IPS-18c (cell line): ENCODE results near the gene STKLD1.
A peak's percentile ranks its signal among the peaks of the same experiment; 100 is the strongest.
"Not testable (repeated sequence)": the region's sequence is repeated elsewhere in the genome, so short reads cannot be mapped to it uniquely, and the experiment has no call there.

Source experiments
- H3K4me3 ChIP-seq: 2 replicates; pipeline ENCODE4 v1.7.0; 2013; ENCODE audit warnings: low read depth, mild to moderate bottlenecking, low read length, moderate library complexity; ENCODE audit not compliant: insufficient read depth
- H3K9me3 ChIP-seq: one replicate; pipeline ENCODE4 v1.6.1; 2013; ENCODE audit warnings: mild to moderate bottlenecking, low read length, moderate library complexity; ENCODE audit not compliant: control insufficient read depth, insufficient read depth

STKLD1 gene

DNA sequence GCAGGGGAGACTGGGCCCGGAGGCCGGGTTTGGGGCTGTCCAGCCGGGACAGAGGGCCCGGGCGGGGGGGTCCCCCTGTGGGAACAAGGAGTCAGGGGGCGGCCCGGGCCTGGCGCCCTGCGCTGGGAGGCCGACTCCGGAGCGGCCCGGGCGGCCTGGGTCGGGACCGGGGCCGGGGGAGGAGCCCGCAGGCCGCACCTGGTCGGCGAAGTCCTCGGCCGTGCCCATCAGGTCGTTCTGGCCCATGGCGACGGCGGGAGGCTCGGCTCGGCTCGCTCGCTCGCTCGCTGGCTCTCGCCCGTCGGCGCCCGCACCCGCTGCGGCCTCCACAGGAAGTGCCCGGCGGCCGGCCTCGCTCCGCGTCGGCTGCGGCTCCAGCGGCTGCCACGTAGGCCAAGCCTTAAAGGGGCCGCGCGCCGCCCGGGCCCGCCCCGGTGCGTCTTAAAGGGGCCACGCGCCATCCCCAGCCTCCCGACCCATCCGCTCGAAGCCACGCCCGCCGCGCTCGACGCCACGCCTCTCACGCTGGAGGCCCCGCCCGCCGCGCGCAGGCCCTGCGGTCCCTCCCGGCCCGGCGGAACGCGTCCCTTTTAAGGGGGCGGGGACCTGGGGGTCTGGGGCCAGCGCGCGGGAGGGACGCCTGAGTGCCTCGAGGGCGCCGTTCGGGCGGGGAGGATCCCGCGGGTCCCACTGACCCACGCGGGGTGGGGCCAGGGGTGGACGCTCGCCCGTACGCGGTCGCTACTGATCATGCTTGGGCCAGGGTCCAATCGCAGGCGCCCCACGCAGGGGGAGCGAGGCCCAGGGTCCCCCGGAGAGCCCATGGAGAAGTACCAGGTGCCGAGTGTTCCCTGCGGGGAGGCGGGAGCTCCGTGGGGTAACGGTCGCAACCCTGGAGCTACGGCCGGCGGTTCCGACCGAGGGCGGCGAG is at the start of gene STKLD1, which contains the start of gene SURF4:
STKLD1 (plus strand) TSS at position 643 of the 931 bp plus-strand sequence; CDS start at position 751, 108 bp downstream.
SURF4 (minus strand) TSS at position 337 of the 931 bp plus-strand sequence; CDS start at position 246, 91 bp downstream.
- Histone ChIP-seq H3K9me3 (no peaks in the 10 kb centered on the region), H3K4me3 (peak within 1 kb of the TSS; percentile 87)

DNA sequence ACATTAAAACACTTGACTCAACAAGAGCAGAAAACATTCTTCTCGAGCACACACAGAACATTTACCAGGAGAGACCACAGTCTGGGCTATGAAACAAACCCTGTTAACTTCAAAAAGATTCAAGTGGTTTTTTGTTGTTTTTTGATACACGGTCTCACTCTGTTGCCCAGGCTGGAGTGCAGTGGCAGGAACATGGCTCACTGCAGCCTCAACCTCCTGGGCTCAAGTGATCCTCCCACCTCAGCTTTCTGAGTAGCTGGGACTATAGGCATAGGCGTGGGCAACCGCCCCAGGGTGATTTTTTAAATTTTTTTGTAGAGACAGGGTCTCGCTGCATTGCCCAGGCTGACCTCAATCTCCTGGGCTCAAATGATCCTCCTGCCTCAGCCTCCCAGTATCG is 49.1 kb upstream of the STKLD1 start:
- not testable (repeated sequence) for H3K9me3 ChIP-seq, H3K4me3 ChIP-seq

DNA sequence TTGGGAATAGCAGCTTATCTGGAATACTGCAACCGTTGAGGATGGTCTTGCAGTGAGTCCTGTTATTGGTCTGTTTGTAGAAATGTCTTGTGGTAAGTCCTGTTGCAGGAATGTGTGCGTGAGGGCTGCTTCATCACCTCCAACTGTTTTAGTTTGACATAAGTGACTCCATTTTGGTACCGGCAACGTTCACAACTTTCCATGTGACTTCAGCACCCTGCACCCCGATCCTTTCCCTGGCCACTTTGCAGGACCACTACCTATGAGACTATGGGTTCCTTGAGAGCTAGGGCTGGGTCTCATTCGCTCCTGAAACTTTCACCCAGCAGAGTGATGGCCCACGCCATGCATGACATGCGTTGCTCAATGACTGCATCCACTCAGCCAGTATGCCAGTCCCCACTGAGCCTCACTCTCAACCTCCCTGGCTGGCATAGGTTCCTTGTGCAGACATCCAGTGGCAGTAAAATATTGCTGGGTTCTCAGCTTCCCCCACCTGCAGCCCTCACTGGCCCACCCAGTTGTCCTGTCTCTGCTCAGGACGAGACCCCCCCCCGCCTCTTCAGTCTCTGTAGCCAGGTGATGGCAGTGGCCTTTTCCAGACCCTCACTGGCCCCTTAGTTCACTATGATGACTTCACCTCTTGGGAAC is 48.2 kb upstream of the STKLD1 start:
- Histone ChIP-seq H3K4me3 (no peak overlapping the region), H3K9me3 (no peaks in the 10 kb centered on the region)

DNA sequence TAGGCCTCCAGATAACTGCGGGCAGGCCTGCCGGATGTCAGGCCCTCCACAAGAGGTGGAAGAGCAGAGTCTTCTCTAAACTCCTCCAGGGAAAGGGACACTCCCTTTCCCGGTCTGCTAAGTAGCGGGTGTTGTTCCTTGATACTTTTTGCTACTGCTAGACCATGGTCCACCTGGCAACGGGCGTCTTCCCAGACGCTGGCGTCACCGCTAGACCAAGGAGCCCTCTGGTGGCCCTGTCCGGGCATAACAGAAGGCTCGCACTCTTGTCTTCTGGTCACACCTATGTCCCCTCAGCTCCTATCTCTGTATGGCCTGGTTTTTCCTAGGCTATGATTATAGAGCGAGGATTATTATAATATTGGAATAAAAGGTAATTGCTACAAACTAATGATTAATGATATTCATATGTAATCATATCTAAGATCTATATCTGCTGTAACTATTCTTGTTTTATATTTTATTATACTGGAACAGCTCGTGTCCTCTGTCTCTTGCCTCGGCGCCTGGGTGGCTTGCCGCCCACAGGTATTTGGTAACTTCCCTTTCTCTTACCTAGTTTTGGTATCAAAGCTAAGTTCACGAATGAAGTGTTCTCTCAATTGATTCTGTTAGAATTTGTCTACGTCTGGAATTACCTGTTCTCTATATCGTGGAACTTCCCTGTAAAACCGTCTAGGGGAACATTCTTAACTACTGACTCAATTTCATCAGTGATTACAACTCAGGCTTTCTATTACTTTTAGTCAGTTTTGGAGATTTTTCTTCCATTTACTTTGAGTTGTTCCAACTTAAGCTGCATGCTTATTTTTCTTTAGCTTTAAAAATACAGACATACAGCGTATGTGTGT is 46.6 kb upstream of the STKLD1 start:
- not testable (repeated sequence) for H3K9me3 ChIP-seq, H3K4me3 ChIP-seq

DNA sequence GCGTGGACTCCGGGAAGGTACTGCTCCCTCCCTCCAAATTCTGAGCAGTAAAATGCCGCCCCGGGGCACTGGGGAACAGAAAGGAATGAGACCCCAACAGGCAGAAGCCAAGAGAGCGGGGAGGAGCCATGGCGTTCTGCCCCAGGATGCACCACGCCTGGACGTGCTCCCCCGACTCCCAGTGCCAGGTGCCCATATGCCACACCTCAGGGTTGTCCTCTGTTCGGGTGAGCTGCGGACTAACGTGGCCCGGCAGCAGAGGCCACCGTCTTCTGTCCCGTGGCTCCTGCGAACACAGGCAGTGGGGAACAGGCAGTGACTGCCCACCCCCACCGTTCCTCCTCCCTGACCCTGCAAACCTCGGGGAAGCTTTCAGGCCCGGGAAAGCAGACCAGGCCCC is 44.9 kb upstream of the STKLD1 start:
- Histone ChIP-seq H3K9me3 (no peaks in the 10 kb centered on the region), H3K4me3 (no peak overlapping the region)

DNA sequence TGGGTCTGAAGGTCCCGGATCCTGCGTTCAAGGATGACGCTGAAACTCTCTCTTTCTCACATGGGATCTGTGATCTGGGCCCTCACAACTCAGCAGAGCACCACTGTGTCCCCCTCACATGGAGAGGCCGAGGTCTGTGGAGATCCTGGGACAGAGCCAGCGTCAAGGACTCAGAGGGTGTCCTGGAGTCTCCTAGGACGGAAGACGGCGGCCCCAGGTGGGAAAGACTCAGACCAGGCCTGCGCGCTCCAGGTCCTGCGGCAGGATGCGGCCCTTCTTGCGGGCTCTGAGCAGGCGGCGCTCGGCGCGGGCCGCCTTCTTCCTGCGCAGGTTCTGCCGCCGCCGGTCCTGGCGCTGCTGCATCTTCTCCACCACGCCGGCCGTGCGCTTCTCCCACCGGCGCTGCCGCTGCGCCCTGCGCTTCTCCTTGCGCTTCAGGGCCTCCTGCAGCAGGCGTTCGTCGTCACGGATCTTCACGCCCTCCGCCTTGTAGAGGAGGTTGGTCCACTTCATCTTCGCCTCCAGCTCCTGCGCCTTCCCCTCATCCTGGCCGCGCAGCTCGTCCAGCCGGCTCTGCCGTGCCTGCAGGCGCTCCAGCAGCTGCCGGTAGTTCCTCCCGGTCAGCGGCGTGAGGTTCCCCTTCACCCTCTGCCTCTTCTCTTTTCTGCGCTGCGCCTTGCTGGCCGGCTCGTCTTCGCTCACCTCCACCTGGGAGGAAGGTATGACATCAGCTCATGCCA is 44.4 kb upstream of the STKLD1 start:
- Histone ChIP-seq H3K9me3 (no peaks in the 10 kb centered on the region), H3K4me3 (no peak overlapping the region)

DNA sequence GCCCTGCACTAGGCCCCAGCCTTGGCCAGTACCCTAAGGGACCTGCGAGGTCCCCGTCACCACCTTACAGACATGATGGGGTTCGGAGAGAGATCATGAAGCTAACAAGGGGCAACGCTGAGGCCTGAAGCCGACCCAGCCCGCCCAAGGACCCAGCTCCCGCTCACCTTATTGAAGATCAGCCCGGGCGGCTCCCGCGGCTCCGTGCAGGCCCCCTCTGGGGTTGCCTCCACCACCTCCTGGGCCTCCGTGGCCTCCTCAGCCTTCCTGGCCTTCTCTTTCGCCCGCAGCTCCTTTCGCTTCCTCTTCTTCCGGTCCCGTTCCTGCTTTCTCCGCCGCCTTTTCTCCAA is 43.8 kb upstream of the STKLD1 start:
- H3K9me3 ChIP-seq = no peaks in the 10 kb centered on the region
- no peak overlapping the region for H3K4me3 ChIP-seq

DNA sequence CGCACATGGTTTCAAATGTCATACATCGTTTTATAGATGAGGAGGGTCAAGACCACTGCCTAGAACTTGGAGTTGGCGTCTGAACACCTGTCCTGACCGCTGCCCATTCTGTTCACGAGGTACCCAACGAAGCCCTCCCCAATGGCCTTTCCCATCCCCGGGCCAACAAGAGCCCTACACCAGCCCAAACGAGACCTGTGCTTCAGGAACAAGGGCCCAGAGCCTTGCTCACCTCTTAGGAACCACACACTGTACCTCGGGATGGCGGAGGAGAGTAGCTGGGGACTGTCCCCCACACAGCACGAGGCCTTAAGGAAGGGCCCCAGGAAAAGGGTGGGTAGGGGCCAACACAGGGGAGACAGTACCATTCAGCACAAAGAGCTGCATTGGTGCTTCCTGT is 43.2 kb upstream of the STKLD1 start:
- no peaks in the 10 kb centered on the region for H3K9me3 ChIP-seq
- no peak overlapping the region for H3K4me3 ChIP-seq

DNA sequence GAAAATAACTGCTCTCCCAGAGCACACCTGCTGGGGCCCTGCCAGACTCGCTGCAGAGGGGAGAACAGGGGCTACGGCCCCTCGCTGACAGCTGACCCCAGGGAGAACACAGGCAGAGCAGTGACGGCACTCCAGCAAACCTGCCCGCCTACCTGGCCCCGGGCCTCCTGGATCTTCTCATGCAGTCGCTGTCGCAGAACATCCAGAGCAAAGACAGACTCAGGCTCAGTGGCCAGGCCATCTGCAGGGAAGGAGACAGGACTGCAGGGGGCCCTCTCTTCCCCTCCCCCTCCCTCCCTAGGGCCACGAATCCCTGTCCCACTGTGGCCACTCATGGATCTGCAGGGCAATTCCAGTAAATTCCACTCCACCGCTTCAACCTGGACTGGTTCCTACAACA is 42.6 kb upstream of the STKLD1 start:
- no peak overlapping the region; the same call in 1 of the 2 replicates for H3K4me3 ChIP-seq

DNA sequence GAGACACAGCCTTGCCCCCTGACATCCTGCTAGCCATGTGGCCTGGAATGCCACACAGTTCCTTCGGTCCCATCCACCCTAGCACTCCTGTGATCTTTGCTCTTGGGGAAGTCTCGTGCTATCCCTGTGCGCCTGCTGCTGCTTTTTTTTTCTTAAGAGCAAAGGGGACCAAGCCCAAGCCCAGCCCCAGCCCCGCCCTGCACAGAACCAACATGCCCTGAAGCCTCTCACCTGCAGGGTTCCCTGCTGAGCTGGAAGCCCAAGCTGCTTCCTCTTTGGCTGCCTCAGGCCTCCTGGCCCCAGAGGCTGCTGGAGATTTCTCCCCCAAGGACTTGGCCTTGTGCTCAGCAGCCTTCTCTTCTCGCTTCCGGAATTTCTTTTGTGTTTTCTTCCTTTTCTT is 42.0 kb upstream of the STKLD1 start:
- Histone ChIP-seq H3K9me3 (no peaks in the 10 kb centered on the region), H3K4me3 (peak overlapping the region; percentile 20; the same call in 1 of the 2 replicates)

More for the DNA sequence above, 42.6 kb upstream of the STKLD1 start:
- no peaks in the 10 kb centered on the region for H3K9me3 ChIP-seq

DNA sequence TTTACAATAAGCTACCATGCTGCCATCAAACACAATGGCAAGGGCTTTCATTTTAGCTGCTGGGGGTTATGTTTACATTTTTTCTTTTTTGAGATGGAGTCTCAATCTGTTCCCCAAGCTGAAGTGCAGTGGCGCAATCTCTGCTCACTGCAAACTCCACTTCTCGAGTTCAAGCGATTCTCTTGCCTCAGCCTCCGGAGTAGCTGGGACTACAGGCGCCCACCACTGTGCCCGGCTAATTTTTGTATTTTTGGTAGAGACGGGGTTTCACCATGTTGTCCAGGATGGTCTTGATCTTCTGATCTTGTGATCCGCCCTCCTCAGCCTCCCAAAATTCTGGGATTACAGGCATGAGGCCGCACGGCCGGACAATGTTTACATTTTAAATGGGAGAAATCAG is 41.3 kb upstream of the STKLD1 start:
- H3K9me3 ChIP-seq = not testable (repeated sequence)
- H3K4me3 ChIP-seq = peak overlapping the region; percentile 98; the same call in 1 of the 2 replicates

DNA sequence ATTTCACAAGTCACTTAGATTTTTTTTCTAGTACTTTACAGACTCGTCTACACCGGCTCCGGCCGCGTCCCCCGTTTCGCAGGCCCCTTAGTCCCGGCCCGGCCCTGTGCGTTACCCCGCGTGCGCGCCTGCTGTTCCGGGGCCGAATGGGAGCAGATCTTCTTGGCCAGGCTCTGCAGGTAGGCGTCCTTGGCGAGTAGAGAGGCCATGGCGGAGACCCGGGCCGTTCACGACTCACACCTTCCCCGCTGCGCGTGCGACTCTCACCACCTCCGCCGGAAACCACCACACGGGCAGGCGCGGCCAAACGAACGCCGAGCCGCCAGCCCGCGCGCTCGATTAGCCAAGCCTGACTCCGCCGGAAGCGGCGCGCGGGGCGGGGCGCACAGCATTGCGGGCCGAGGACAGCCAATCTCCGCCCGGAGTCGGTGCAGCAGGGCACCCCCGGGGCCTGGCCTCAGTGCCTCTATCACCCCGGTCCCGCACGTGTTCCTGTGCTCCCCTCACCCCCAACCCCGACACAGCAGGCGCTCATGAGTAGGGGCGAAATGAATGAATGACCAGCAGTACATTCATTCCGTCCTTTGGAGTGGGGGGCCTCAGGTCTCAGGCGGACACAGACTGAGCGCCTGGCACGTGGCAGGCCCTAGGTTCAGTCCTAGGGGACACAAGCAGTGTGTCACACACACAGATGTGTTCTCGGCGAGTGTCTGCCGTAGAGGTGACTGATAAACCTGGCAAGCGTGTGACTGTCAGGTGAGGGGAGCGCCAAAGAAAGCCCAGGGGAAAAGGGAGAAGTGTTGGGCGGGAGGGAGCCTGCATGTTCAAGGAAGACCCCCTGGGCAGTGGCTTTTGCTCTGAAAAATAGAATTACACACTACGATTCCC is 40.0 kb upstream of the STKLD1 start, which contains the start of gene SURF6:
SURF6 (minus strand) TSS at position 265 of the 888 bp plus-strand sequence; CDS start at position 209, 56 bp downstream.
- no peaks in the 10 kb centered on the region for H3K9me3 ChIP-seq
- H3K4me3 ChIP-seq = peak within 1 kb of the TSS; percentile 98

DNA sequence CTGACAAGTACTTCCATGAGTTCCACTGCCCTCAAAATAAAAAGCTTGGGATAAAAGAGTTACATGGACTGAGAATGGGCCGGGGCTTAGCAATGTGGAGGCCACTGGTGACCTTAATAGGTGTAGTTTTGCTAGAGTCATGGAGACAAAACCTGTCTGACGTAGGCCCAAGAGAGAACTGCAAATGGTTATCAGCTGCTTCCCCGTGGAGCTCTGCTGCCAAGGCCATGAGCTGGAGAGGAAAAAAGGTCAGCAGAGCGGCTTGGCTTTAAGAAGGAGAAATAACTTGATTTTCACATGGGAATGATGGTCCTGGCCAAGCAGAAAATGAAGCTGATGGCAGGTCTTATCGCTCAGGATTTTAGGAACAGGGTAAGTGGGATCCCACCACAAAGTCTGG is 36.5 kb upstream of the STKLD1 start:
- H3K4me3 ChIP-seq = no peak overlapping the region
- no peaks in the 10 kb centered on the region for H3K9me3 ChIP-seq

DNA sequence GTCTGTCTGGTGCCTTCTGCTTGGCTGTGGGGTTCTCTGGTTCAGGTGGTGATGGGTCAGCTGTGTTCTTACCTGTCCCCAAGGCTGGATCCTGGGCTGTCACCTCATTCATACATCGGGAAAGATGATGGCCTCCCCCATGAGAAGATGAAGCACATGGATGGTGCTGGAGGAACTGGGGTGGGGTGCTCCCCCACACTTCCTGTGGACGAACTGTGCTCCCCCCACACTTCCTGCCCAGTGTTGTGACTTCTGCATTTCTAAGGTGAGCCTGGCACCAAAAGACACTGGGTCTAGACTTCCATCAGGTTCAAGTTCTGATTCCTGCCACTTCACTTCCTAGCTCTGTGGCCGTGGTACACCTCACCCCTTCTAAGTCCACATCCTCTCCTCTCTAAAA is 35.9 kb upstream of the STKLD1 start:
- H3K9me3 ChIP-seq = no peaks in the 10 kb centered on the region
- H3K4me3 ChIP-seq = no peak overlapping the region

DNA sequence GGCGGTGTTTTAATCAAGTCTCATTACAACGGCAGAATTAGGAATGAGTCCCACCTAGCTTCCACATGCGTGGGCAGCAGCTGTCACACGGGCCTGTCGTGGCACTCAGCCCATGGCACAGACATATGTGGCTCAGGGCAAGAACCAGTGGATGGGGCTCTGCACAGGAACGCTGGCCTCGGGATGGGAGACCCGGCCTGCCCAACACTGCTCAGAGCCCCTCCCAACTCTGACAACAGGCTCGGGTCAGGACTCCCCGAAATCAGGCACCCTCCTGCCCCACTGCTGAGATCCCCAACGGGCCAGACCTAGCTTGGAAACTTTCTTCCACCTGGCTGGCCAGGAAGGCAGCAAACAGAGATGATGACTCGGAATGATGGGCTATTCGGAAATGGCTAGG is 35.2 kb upstream of the STKLD1 start:
- H3K9me3 ChIP-seq = no peaks in the 10 kb centered on the region
- H3K4me3 ChIP-seq = no peak overlapping the region
